ENCODE measurements around the gene HDAC4.

- TF ChIP-seq CTCF (IDR thresholded peaks at IDR 0.05) (no peak), TCF7L2 (IDR thresholded peaks at IDR 0.05; ENCODE audit: low read depth, low read length) (no peak)
Measured at GRCh38 chr2:239303711-239304532, 96.9 kb downstream of the HDAC4 start.
